Ishikawa (cell line): ENCODE data around the gene TXNIP.

Experiments
- CEBPB ChIP-seq: IDR thresholded peaks from 2 replicates; pipeline ENCODE4 v1.6.1; 2012
- CREB1 ChIP-seq: IDR thresholded peaks from 2 replicates; pipeline ENCODE4 v1.6.1; 2012; ENCODE audit warnings: low read depth
- EGR1 ChIP-seq: IDR thresholded peaks from 2 replicates; pipeline ENCODE4 v1.6.1; 2012
- EP300 ChIP-seq: IDR thresholded peaks from 2 replicates; pipeline ENCODE4 v1.6.1; 2012; ENCODE audit warnings: borderline replicate concordance
- FOXM1 ChIP-seq: IDR thresholded peaks from 2 replicates; pipeline ENCODE4 v1.6.1; 2012; ENCODE audit warnings: low read depth, borderline replicate concordance
- MAX ChIP-seq: IDR thresholded peaks from 2 replicates; pipeline ENCODE4 v1.6.1; 2012
- NFIC ChIP-seq: IDR thresholded peaks from 2 replicates; pipeline ENCODE4 v1.6.1; 2012
- RAD21 ChIP-seq: IDR thresholded peaks from 2 replicates; pipeline ENCODE4 v1.6.1; 2012; ENCODE audit warnings: low read depth
- REST ChIP-seq: IDR thresholded peaks from 2 replicates; pipeline ENCODE4 v1.6.1; 2012; ENCODE audit warnings: low read depth, mild to moderate bottlenecking
- TAF1 ChIP-seq: IDR thresholded peaks from 2 replicates; pipeline ENCODE4 v1.6.1; 2012; ENCODE audit warnings: low read depth, mild to moderate bottlenecking
- TCF12 ChIP-seq: IDR thresholded peaks from 2 replicates; pipeline ENCODE4 v1.6.1; 2012; ENCODE audit warnings: low read depth
- TEAD4 ChIP-seq: IDR thresholded peaks from 2 replicates; pipeline ENCODE4 v1.6.1; 2012
- USF1 ChIP-seq: IDR thresholded peaks from 2 replicates; pipeline ENCODE4 v1.6.1; 2012
- YY1 ChIP-seq: IDR thresholded peaks from 2 replicates; pipeline ENCODE4 v1.6.1; 2012; ENCODE audit warnings: low read depth
- ZBTB7A ChIP-seq: IDR thresholded peaks from 2 replicates; pipeline ENCODE4 v1.6.1; 2012; ENCODE audit warnings: low read depth

TXNIP gene

GRCh38 chr1:146035048-146035423 lies 38.7 kb upstream of the TXNIP start:
- TF ChIP-seq CREB1 (no peak), MAX (no peak), EGR1 (no peak), USF1 (peak; percentile 37; the same call in 1 of the 2 replicates)

- TF ChIP-seq TCF12 (no peak), YY1 (no peak), FOXM1 (no peak), RAD21 (peak; percentile 47), USF1 (no peak), EP300 (no peak)
Observed at GRCh38 chr1:146032631-146033219, 36.3 kb upstream of the TXNIP start.

- no peak for TF ChIP-seq TEAD4
- TF ChIP-seq CREB1: no peak
- no peak for TF ChIP-seq YY1
- TF ChIP-seq ZBTB7A: no peak
- TF ChIP-seq RAD21: no peak
- no peak for TF ChIP-seq EP300
- TF ChIP-seq EGR1: no peak
- no peak for TF ChIP-seq USF1
- no peak for TF ChIP-seq TCF12
- TF ChIP-seq CEBPB: no peak
- no peak for TF ChIP-seq TAF1
- TF ChIP-seq NFIC: no peak
- TF ChIP-seq MAX: no peak
- TF ChIP-seq FOXM1: no peak
Observed at GRCh38 chr1:146031476-146031875, 35.1 kb upstream of the TXNIP start.

GRCh38 chr1:146029117-146029516 lies 32.7 kb upstream of the TXNIP start:
- TF ChIP-seq TAF1 (no peak), USF1 (no peak), FOXM1 (no peak), CREB1 (no peak), YY1 (no peak), MAX (no peak), NFIC (no peak), CEBPB (no peak), TCF12 (no peak)

GRCh38 chr1:146022403-146023127 lies 26.2 kb upstream of the TXNIP start:
- TF ChIP-seq EP300 (no peak), FOXM1 (no peak), TEAD4 (no peak), REST (no peak), NFIC (no peak), TAF1 (no peak), CREB1 (no peak), RAD21 (no peak), MAX (no peak), EGR1 (no peak)

- TF ChIP-seq MAX: no peak
- TF ChIP-seq CREB1: no peak
- no peak for TF ChIP-seq ZBTB7A
- no peak for TF ChIP-seq YY1
- no peak for TF ChIP-seq REST
- TF ChIP-seq TEAD4: no peak
- no peak for TF ChIP-seq EP300
- TF ChIP-seq EGR1: no peak
- TF ChIP-seq FOXM1: no peak
Observed at GRCh38 chr1:146021622-146022402, 25.4 kb upstream of the TXNIP start, which contains the start of gene HJV. Gene HJV, minus strand, starts transcription at chr1:146021735. Its CDS starts 1,504 bp downstream, at chr1:146020231.
